Smooth muscle cell (in vitro differentiated cells): Measurements from ENCODE around the gene TCHHL1. TPM values are rescaled to one million over a fixed set of nuclear protein-coding genes. Genes with fewer than 3 reads are reported as not detected.

Source experiments
- DNase-seq: peaks from one replicate; lab custom pipeline; 2025; ENCODE audit not compliant: unreplicated experiment; lab: John Stamatoyannopoulos, UW
- H2AFZ ChIP-seq: fragments of 200-600 bp; sonication (generic); 2 replicates; pipeline ENCODE4 v1.6.0; 2016; ENCODE audit warnings: antibody characterized with exemption, low read depth, mild to moderate bottlenecking
- H3F3A ChIP-seq: fragments of 200-600 bp; sonication (generic); 2 replicates; pipeline ENCODE4 v1.6.0; 2017; ENCODE audit warnings: antibody characterized with exemption, low read depth
- H3K27ac ChIP-seq: fragments of 200-600 bp; sonication (generic); 2 replicates; pipeline ENCODE4 v1.5.1; 2016; ENCODE audit warnings: low read depth, mild to moderate bottlenecking
- H3K27me3 ChIP-seq: fragments of 200-600 bp; sonication (generic); 2 replicates; pipeline ENCODE4 v1.6.1; 2016; ENCODE audit warnings: low read depth, mild to moderate bottlenecking
- H3K36me3 ChIP-seq: fragments of 200-600 bp; sonication (generic); 2 replicates; pipeline ENCODE4 v1.5.1; 2016; ENCODE audit warnings: low read depth
- H3K4me1 ChIP-seq: fragments of 200-600 bp; sonication (generic); 2 replicates; pipeline ENCODE4 v1.5.1; 2016; ENCODE audit warnings: low read depth
- H3K4me2 ChIP-seq: fragments of 200-600 bp; sonication (generic); 2 replicates; pipeline ENCODE4 v1.6.0; 2016; ENCODE audit warnings: mild to moderate bottlenecking
- H3K4me3 ChIP-seq: fragments of 200-600 bp; sonication (generic); 2 replicates; pipeline ENCODE4 v1.5.1; 2016; ENCODE audit warnings: mild to moderate bottlenecking
- H3K79me2 ChIP-seq: fragments of 200-600 bp; sonication (generic); 2 replicates; pipeline ENCODE4 v1.6.0; 2016; ENCODE audit warnings: low read depth, mild to moderate bottlenecking
- H3K9ac ChIP-seq: fragments of 200-600 bp; sonication (generic); 2 replicates; pipeline ENCODE4 v1.6.0; 2016; ENCODE audit warnings: low read depth
- H3K9me3 ChIP-seq: fragments of 200-600 bp; sonication (generic); replicated peaks from 2 replicates; pipeline ENCODE4 v1.5.1; 2016; ENCODE audit warnings: low read depth
- H4K20me1 ChIP-seq: fragments of 200-600 bp; sonication (generic); 2 replicates; pipeline ENCODE4 v1.6.0; 2016; ENCODE audit warnings: low read depth
- CTCF ChIP-seq: fragments of 200-600 bp; sonication (generic); IDR thresholded peaks from 2 replicates; pipeline ENCODE4 v1.5.1; 2017; ENCODE audit warnings: borderline replicate concordance, mild to moderate bottlenecking, antibody characterized with exemption; ENCODE audit not compliant: insufficient read depth, poor library complexity, severe bottlenecking
- WGBS: methylation state at CpG from one replicate; pipeline ENCODE4 v1.1.7; 2016; ENCODE audit warnings: low lambda C conversion rate; 5-methylcytosine and 5-hydroxymethylcytosine counted together
- polyA plus RNA-seq: library from polyadenylated mRNA; unstranded; fragments of >200 nt; fragmentation: Nextera tagmentation; extraction: Ambion mirVana; gene quantifications from 2 replicates; pipeline ENCODE4 v1.2.1, GENCODE V29; 2016
- total RNA-seq: library from RNA; depleted of rRNA; stranded (reverse); fragments of >200 nt; gene quantifications from 2 replicates; pipeline ENCODE4 v1.2.3, GENCODE V29; 2014

TCHHL1 gene
- total RNA-seq (not detected in 2 replicates), polyA plus RNA-seq (not detected in 2 replicates)

GRCh38 chr1:152089014-152089674 lies at the start of gene TCHHL1:
TCHHL1 (minus strand) TSS chr1:152089064; CDS start chr1:152088143, 921 bp downstream.
- no peak for DNase-seq
- Histone ChIP-seq H3K36me3 (no peaks in the 10 kb centered on the region), H3K4me1 (no peaks in the 10 kb centered on the region), H3F3A (no peaks in the 10 kb centered on the region), H3K27ac (no peak within 1 kb of the TSS), H4K20me1 (no peaks in the 10 kb centered on the region), H3K27me3 (no peaks in the 10 kb centered on the region), H3K9me3 (no peaks in the 10 kb centered on the region), H3K9ac (no peak within 1 kb of the TSS), H3K79me2 (no peaks in the 10 kb centered on the region), H2AFZ (no peak within 1 kb of the TSS), H3K4me2 (no peak within 1 kb of the TSS), H3K4me3 (no peak within 1 kb of the TSS)
- no peak for TF ChIP-seq CTCF
- WGBS = 61% methylated on average over 5 of the region's 5 CpGs

GRCh38 chr1:152137215-152137614 lies 48.4 kb upstream of the TCHHL1 start:
- no peaks in the 10 kb centered on the region for H3K79me2 ChIP-seq
- no peak for TF ChIP-seq CTCF
- no peak overlapping the region for H2AFZ ChIP-seq
- no peaks in the 10 kb centered on the region for H3K36me3 ChIP-seq
- no peaks in the 10 kb centered on the region for H3F3A ChIP-seq
- no peak for DNase-seq
- H4K20me1 ChIP-seq = no peaks in the 10 kb centered on the region
- no peak overlapping the region for H3K27ac ChIP-seq
- no peak overlapping the region for H3K4me2 ChIP-seq
- H3K4me3 ChIP-seq = no peak overlapping the region
- no peak overlapping the region for H3K9ac ChIP-seq
- no peaks in the 10 kb centered on the region for H3K4me1 ChIP-seq
- H3K27me3 ChIP-seq = no peaks in the 10 kb centered on the region
- no peaks in the 10 kb centered on the region for H3K9me3 ChIP-seq

- Histone ChIP-seq H3K36me3 (no peaks in the 10 kb centered on the region), H3K27ac (no peak overlapping the region), H3F3A (no peaks in the 10 kb centered on the region), H3K4me2 (no peak overlapping the region), H3K9me3 (no peaks in the 10 kb centered on the region), H4K20me1 (no peaks in the 10 kb centered on the region), H2AFZ (no peak overlapping the region), H3K79me2 (no peaks in the 10 kb centered on the region), H3K4me3 (no peak overlapping the region), H3K9ac (no peak overlapping the region), H3K4me1 (no peaks in the 10 kb centered on the region), H3K27me3 (no peaks in the 10 kb centered on the region)
- no peak for DNase-seq
- no peak for TF ChIP-seq CTCF
Observed at GRCh38 chr1:152130186-152130585, 41.3 kb upstream of the TCHHL1 start.

GRCh38 chr1:152127673-152128072 lies 38.8 kb upstream of the TCHHL1 start:
- H3K27me3 ChIP-seq = no peaks in the 10 kb centered on the region
- H3K79me2 ChIP-seq = no peaks in the 10 kb centered on the region
- H3K4me2 ChIP-seq = no peak overlapping the region
- no peaks in the 10 kb centered on the region for H3K4me1 ChIP-seq
- H3F3A ChIP-seq = no peaks in the 10 kb centered on the region
- TF ChIP-seq CTCF = no peak
- no peak for DNase-seq
- H2AFZ ChIP-seq = no peak overlapping the region
- no peak overlapping the region for H3K4me3 ChIP-seq
- H3K9me3 ChIP-seq = no peaks in the 10 kb centered on the region
- H3K27ac ChIP-seq = no peak overlapping the region
- no peaks in the 10 kb centered on the region for H4K20me1 ChIP-seq
- no peak overlapping the region for H3K9ac ChIP-seq
- H3K36me3 ChIP-seq = no peaks in the 10 kb centered on the region
